Pancreas (tissue), 10 donors: ENCODE data around the gene PKLR. TPM values are rescaled to one million over a fixed set of nuclear protein-coding genes. Genes with fewer than 3 reads are reported as not detected.

Experiments
- ATAC-seq, 4 donors: fragments of 200-7000 bp; cut with Tn5 transposase; one replicate each; pipeline versions ENCODE4 v1.8.0 to v1.9.1; 2020; ENCODE audit warnings: mild to moderate bottlenecking in 4 of 4, moderate library complexity in 4 of 4
- DNase-seq, 6 donors: peaks; one replicate each; pipeline ENCODE4 v3.0.0-alpha.2; 2020
- FAIRE-seq: peaks from 2 replicates; lab custom pipeline; 2012; peaks lifted over from hg19 to GRCh38; lab: Jason Lieb, UNC
- H3K27ac ChIP-seq, 4 donors: fragments of 200-600 bp; sonication (generic); 1 replicate in 3 of 4; 2 replicates in 1 of 4; pipeline versions ENCODE4 v1.5.0 to v1.8.0; 2020
- H3K27me3 ChIP-seq, 4 donors: fragments of 200-600 bp; one replicate each; pipeline ENCODE4 v1.8.0; 2021
- H3K36me3 ChIP-seq, 3 donors: fragments of 200-600 bp; sonication (generic) in 1 of 3; one replicate each; pipeline versions ENCODE4 v1.5.0 to v1.8.0; 2020 to 2021
- H3K4me1 ChIP-seq, 3 donors: fragments of 200-600 bp; one replicate each; pipeline ENCODE4 v1.8.0; 2021
- H3K4me3 ChIP-seq, 4 donors: fragments of 200-600 bp; sonication (generic) in 2 of 4; one replicate each; pipeline versions ENCODE4 v1.5.0 to v1.8.0; 2020 to 2021
- H3K9me3 ChIP-seq, 4 donors: fragments of 200-600 bp; one replicate each; pipeline ENCODE4 v1.8.0; 2021
- WGBS, 2 donors: extraction: QIAGEN DNeasy Blood & Tissue Kit; methylation state at CpG; one replicate each; pipeline ENCODE4 v1.1.7; 2013; 5-methylcytosine and 5-hydroxymethylcytosine counted together
- intact Hi-C, 3 donors: fragments of 100-400 bp; cut with DNase I; formaldehyde crosslinking; loops; one replicate each; pipeline versions ENCODE4 v1.11.1 to v1.14.2; 2022
- polyA plus RNA-seq, 2 donors: library from polyadenylated mRNA; stranded (reverse); fragments of 200-250 nt; gene quantifications; one replicate each; pipeline ENCODE4 v1.2.3, GENCODE V29; 2013
- total RNA-seq, 6 donors: library from RNA; stranded (reverse); fragmentation: NEBNext Ultra II Directional in 4 of 6; extraction: Animal tissue kit (Norgen Biotek cat#: 25700) in 4 of 6; gene quantifications; one replicate each; pipeline versions ENCODE4 v1.2.1 to v1.2.4, GENCODE V29; 2021 to 2023
- TF ChIP-seq, protein P1 (sequence below), 4 donors: fragments of 200-600 bp; sonication (generic) in 3 of 4; IDR thresholded peaks; one replicate each; pipeline versions ENCODE4 v1.5.0 to v1.8.0; 2021; ENCODE audit warnings: antibody characterized with exemption in 4 of 4
- donor health status: healthy with polysubstance abuse.
- donor health status: DM: no; HTN: no; CAD: no; lungs with moderate emphysema.
- donor health status: DM: no; HTN: no; CAD: no.
- donor health status: control.
- donor health status: control.
- donor health status: Bipolar disorder and iron deficiency.
- donor health status: DM: yes; HTN: yes; CAD: no.
- donor health status: DM: no; HTN: no; CAD: no.
- donor health status: DM: no; HTN: no; CAD: no.
- donor health status: DM: yes; HTN: yes; CAD: no.

PKLR gene
- under 1 TPM in 1 of 6 donors, not detected in 5; 0.22 TPM for total RNA-seq
- under 1 TPM in 1 of 2 donors, not detected in 1; 0.19 TPM for polyA plus RNA-seq

DNA sequence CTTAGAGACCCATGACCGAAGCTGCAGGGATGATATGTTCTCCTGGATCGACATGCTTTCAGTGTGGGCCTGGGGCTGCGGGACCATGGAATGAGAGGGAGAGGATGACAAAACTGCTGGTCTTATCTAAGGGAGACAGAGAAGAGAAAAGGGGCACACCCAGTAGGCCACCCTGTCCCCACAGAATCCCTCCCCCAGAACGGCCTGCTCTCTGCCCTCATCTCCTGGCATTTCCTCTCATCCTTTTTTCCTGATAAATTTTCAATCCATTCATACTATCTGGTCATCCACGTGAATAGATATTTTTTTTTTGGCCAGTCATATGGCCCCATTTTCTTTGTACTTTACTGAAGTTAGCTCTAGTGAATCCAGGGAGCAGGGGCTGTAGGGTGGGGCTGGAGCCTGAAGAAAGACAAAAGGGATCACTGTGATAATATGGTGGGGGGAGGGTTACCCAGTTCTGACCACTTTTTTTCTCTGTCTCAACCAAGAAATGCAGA lies at the start of gene PKLR:
TSS of gene PKLR (minus strand) at position 97 of the 500 bp plus-strand sequence. CDS start at position 54, 43 bp downstream.
- intact Hi-C loops: no loop called here
- 86 to 87% methylated on average over 5 of the region's 5 CpGs for WGBS, 2 donors
- no peaks in the 10 kb centered on the region for H3K4me1 ChIP-seq
- ATAC-seq (no peak), FAIRE-seq (no peak), DNase-seq (no peak)
- H3K36me3 ChIP-seq: no peaks in the 10 kb centered on the region
- no peak within 1 kb of the TSS for H3K27ac ChIP-seq
- TF ChIP-seq, protein P1, sequence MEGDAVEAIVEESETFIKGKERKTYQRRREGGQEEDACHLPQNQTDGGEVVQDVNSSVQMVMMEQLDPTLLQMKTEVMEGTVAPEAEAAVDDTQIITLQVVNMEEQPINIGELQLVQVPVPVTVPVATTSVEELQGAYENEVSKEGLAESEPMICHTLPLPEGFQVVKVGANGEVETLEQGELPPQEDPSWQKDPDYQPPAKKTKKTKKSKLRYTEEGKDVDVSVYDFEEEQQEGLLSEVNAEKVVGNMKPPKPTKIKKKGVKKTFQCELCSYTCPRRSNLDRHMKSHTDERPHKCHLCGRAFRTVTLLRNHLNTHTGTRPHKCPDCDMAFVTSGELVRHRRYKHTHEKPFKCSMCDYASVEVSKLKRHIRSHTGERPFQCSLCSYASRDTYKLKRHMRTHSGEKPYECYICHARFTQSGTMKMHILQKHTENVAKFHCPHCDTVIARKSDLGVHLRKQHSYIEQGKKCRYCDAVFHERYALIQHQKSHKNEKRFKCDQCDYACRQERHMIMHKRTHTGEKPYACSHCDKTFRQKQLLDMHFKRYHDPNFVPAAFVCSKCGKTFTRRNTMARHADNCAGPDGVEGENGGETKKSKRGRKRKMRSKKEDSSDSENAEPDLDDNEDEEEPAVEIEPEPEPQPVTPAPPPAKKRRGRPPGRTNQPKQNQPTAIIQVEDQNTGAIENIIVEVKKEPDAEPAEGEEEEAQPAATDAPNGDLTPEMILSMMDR (IDR thresholded peaks at IDR 0.05): no peak
- H3K9me3 ChIP-seq: no peaks in the 10 kb centered on the region
- no peaks in the 10 kb centered on the region for H3K27me3 ChIP-seq
- H3K4me3 ChIP-seq: no peak within 1 kb of the TSS

DNA sequence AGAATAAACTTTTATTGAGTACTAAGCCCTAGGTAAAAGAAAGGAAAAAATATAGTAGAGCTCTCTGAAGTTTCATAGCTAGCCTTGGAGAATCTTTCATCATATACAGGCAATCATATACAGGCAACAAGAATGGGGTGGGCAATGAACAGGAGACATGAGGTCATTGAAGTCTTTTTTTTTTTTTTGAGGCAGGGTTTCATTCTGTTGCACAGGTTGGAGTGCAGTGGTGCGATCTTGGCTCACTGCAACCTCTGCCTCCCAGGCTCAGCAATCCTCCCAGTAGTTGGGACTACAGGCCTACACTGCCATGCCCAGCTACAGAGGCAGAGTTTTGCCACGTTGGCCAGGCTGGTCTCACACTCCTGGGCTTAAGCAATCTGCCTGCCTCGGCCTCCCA lies 41.6 kb upstream of the PKLR start:
- ATAC-seq (no peak), FAIRE-seq (no peak), DNase-seq (no peak)
- intact Hi-C loops: no loop called here
- H3K4me1 ChIP-seq: no peaks in the 10 kb centered on the region
- H3K27me3 ChIP-seq: no peaks in the 10 kb centered on the region
- peaks cover 2 to 81% (median 26%) of the 10 kb centered on the region in 3 donors for H3K36me3 ChIP-seq
- WGBS, 2 donors: 88 to 91% methylated on average over 3 of the region's 3 CpGs
- no peaks in the 10 kb centered on the region for H3K9me3 ChIP-seq
- TF ChIP-seq, protein P1 (IDR thresholded peaks at IDR 0.05): no peak
- H3K4me3 ChIP-seq: no peak overlapping the region
- H3K27ac ChIP-seq: no peak overlapping the region

DNA sequence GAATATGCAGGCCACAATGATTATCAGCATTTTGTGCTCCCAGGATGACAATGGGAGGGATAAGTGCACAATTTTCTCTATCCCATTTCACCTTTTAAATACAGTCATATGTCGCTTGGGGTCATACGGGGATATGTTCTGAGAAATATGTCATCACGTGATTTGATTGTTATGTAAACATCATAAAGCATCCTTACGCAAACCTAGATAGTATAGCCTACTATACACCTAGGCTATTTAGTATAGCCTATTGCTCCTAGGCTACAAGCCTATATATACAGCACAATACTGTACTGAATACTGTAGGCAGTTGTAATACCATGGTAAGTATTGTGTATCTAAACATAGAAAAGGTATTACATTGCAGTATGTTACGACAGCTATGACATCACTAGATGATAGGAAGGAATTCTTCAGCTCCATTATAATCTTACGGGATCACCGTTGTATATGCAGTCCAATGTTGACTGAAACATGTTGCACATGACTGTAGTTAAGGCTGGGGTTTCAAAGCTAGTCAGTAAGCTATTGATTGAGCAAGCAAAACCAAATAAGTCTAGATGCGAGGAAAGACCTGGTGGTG lies 38.4 kb upstream of the PKLR start:
- Histone ChIP-seq H3K4me3 (no peak overlapping the region), H3K36me3 (peaks cover 2 to 69% (median 20%) of the 10 kb centered on the region in 3 donors), H3K27ac (no peak overlapping the region), H3K9me3 (no peaks in the 10 kb centered on the region), H3K4me1 (no peaks in the 10 kb centered on the region), H3K27me3 (no peaks in the 10 kb centered on the region)
- TF ChIP-seq, protein P1 (IDR thresholded peaks at IDR 0.05): no peak
- no peak for ATAC-seq
- FAIRE-seq: no peak
- no peak for DNase-seq
- intact Hi-C loops: no loop called here
- 82 to 89% methylated on average over 8 of the region's 8 CpGs for WGBS, 2 donors

DNA sequence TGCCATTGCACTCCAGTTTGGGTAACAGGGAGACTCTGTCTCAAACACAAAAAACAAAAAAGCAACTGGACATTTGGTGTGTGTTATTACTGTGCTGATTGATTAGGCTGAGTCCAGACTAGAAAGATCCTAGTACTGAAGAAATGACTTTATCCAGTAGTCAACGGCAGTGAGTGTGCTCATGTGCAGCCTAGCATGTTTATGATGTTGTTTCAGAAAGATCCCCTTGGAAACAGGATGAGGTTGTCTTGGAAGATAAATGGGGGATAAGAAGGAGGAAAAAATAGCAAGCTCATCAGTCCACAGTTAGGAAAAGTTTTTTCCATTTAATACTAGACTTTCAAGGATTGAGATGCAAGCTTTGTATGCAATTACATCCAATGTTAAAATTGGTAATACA lies 33.7 kb upstream of the PKLR start:
- WGBS, 2 donors: 82 to 84% methylated on average over 1 of the region's 1 CpG

More for the DNA sequence above, 33.7 kb upstream of the PKLR start:
- no peak for DNase-seq
- H3K4me3 ChIP-seq: no peak overlapping the region
- FAIRE-seq: no peak
- H3K27me3 ChIP-seq: no peaks in the 10 kb centered on the region
- TF ChIP-seq, protein P1 (IDR thresholded peaks at IDR 0.05): no peak
- peaks cover 0 to 49% (median 11%) of the 10 kb centered on the region in 3 donors for H3K36me3 ChIP-seq
- ATAC-seq: no peak
- no peaks in the 10 kb centered on the region for H3K9me3 ChIP-seq
- intact Hi-C loops: no loop called here
- H3K4me1 ChIP-seq: no peaks in the 10 kb centered on the region
- H3K27ac ChIP-seq: no peak overlapping the region
